ENCODE results near the gene MUL1.

The MUL1 gene

GRCh38 chr1:20476265-20477038, 31.5 kb downstream of the MUL1 start:
- no peak overlapping the region for H3K4me3 ChIP-seq (ENCODE audit: low read length)
- no peak for DNase-seq (ENCODE audit: low read depth, low spot score)

GRCh38 chr1:20474996-20475395, 33.0 kb downstream of the MUL1 start:
- no peak overlapping the region for H3K4me3 ChIP-seq (ENCODE audit: low read length)
- no peak for DNase-seq (ENCODE audit: low read depth, low spot score)

GRCh38 chr1:20474333-20474975, 33.5 kb downstream of the MUL1 start:
- no peak overlapping the region for H3K4me3 ChIP-seq (ENCODE audit: low read length)
- no peak for DNase-seq (ENCODE audit: low read depth, low spot score)

- no peak overlapping the region for H3K4me3 ChIP-seq (ENCODE audit: low read length)
- DNase-seq (ENCODE audit: low read depth, low spot score), result no peak
Measured at GRCh38 chr1:20473894-20474293, 34.1 kb downstream of the MUL1 start.

GRCh38 chr1:20472860-20473711, 34.9 kb downstream of the MUL1 start:
- no peak for DNase-seq (ENCODE audit: low read depth, low spot score)
- H3K4me3 ChIP-seq (ENCODE audit: low read length), result no peak overlapping the region

- H3K4me3 ChIP-seq (ENCODE audit: low read length), result no peak overlapping the region
- no peak for DNase-seq (ENCODE audit: low read depth, low spot score)
Measured at GRCh38 chr1:20472121-20472520, 35.8 kb downstream of the MUL1 start.

- no peak for DNase-seq (ENCODE audit: low read depth, low spot score)
- H3K4me3 ChIP-seq (ENCODE audit: low read length), result no peak overlapping the region
Measured at GRCh38 chr1:20470194-20470593, 37.8 kb downstream of the MUL1 start.

- no peak overlapping the region for H3K4me3 ChIP-seq (ENCODE audit: low read length)
- no peak for DNase-seq (ENCODE audit: low read depth, low spot score)
Measured at GRCh38 chr1:20469406-20470076, 38.4 kb downstream of the MUL1 start.

- no peak overlapping the region for H3K4me3 ChIP-seq (ENCODE audit: low read length)
- no peak for DNase-seq (ENCODE audit: low read depth, low spot score)
Measured at GRCh38 chr1:20466273-20466672, 41.7 kb downstream of the MUL1 start.

- no peak for DNase-seq (ENCODE audit: low read depth, low spot score)
- no peak overlapping the region for H3K4me3 ChIP-seq (ENCODE audit: low read length)
Measured at GRCh38 chr1:20465187-20465586, 42.8 kb downstream of the MUL1 start.

- no peak for DNase-seq (ENCODE audit: low read depth, low spot score)
- no peak overlapping the region for H3K4me3 ChIP-seq (ENCODE audit: low read length)
Measured at GRCh38 chr1:20463502-20463901, 44.4 kb downstream of the MUL1 start.

- no peak overlapping the region for H3K4me3 ChIP-seq (ENCODE audit: low read length)
- no peak for DNase-seq (ENCODE audit: low read depth, low spot score)
Measured at GRCh38 chr1:20462397-20462796, 45.6 kb downstream of the MUL1 start.

- DNase-seq (ENCODE audit: low read depth, low spot score), result no peak
- H3K4me3 ChIP-seq (ENCODE audit: low read length), result no peak overlapping the region
Measured at GRCh38 chr1:20458717-20459116, 49.2 kb downstream of the MUL1 start.

GRCh38 chr1:20454004-20454403, 53.9 kb downstream of the MUL1 start:
- H3K4me3 ChIP-seq (ENCODE audit: low read length), result no peak overlapping the region
- DNase-seq (ENCODE audit: low read depth, low spot score), result no peak

- no peak overlapping the region for H3K4me3 ChIP-seq (ENCODE audit: low read length)
- no peak for DNase-seq (ENCODE audit: low read depth, low spot score)
Measured at GRCh38 chr1:20449735-20450311, 58.1 kb downstream of the MUL1 start.

Data from Jurkat, Clone E6-1 (cell line).